Measurements from ENCODE around the gene MAP3K14.

DNA sequence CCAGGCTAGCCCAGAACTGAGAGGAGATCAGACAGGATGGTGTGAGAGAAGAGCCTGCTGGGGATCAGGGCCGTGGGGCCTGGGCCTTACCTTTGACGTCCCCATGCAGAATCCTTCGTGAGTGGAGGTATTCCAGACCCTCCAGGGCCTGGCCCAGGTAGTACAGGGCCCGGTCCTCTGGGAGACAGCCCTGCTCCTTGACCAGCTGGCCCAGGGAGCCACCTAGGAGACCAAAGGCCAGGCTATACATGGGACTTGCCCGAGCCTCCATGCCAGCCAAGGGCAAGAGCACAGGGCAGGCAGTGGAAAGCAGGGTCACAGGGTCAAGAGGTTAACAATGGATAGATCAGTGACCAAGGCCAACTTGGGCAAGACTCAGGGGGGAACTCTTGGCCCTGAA, 42.8 kb downstream of the MAP3K14 start:
- TF ChIP-seq, protein P1, sequence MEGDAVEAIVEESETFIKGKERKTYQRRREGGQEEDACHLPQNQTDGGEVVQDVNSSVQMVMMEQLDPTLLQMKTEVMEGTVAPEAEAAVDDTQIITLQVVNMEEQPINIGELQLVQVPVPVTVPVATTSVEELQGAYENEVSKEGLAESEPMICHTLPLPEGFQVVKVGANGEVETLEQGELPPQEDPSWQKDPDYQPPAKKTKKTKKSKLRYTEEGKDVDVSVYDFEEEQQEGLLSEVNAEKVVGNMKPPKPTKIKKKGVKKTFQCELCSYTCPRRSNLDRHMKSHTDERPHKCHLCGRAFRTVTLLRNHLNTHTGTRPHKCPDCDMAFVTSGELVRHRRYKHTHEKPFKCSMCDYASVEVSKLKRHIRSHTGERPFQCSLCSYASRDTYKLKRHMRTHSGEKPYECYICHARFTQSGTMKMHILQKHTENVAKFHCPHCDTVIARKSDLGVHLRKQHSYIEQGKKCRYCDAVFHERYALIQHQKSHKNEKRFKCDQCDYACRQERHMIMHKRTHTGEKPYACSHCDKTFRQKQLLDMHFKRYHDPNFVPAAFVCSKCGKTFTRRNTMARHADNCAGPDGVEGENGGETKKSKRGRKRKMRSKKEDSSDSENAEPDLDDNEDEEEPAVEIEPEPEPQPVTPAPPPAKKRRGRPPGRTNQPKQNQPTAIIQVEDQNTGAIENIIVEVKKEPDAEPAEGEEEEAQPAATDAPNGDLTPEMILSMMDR (conservative IDR thresholded peaks at IDR 0.05; ENCODE audit: low read length): no peak
- no peak for TF ChIP-seq EZH2phosphoT487 (IDR thresholded peaks at IDR 0.05; ENCODE audit: borderline replicate concordance)
